GM21723 (cell line): ENCODE measurements around the gene CKLF.
"Not testable (repeated sequence)": the region's sequence is repeated elsewhere in the genome, so short reads cannot be mapped to it uniquely, and the experiment has no call there.

Experiments
- ATAC-seq: cut with Tn5 transposase; IDR thresholded peaks from one replicate; pipeline ENCODE4 v1.9.1; 2021; ENCODE audit warnings: mild to moderate bottlenecking, moderate library complexity; ENCODE audit not compliant: unreplicated experiment

The CKLF gene

DNA sequence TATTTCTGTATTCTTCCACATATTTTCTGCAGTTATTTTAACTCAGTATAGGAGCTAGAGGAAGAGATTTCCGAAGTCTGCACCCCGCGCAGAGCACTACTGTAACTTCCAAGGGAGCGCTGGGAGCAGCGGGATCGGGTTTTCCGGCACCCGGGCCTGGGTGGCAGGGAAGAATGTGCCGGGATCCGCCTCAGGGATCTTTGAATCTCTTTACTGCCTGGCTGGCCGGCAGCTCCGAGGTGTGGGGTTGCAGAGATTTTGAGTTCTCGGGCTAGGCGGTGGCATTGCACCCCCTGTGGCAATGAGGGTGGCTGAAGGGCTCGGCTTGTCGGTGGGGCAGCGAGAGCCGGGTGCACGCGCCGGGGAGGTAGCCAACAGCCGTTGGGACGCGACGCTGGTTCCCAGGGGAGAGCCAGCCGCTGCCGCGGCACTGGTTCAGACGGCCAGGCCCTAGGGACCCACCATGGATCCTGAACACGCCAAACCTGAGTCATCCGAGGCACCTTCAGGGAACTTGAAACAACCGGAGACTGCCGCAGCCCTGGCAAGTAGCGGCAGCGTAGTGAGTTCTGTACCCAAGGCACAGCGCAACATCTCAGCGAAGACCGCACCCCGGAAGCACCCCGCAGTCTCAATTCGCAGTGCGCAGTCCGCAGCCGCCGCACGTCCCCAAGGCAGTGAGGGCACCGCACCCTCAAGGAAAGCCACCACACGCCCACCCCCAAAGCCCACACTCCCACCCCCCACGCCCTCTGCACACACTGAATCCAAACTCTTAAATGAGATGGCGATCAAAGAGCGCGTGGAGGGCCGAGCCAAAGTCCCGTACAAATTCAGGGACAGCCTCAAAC lies 13.9 kb downstream of the CKLF start, which contains the start of gene CMTM1:
Gene CMTM1 (plus strand): TSS at position 389 of the 851 bp plus-strand sequence. CDS start 75 bp downstream, at position 464.
- ATAC-seq, result no peak

DNA sequence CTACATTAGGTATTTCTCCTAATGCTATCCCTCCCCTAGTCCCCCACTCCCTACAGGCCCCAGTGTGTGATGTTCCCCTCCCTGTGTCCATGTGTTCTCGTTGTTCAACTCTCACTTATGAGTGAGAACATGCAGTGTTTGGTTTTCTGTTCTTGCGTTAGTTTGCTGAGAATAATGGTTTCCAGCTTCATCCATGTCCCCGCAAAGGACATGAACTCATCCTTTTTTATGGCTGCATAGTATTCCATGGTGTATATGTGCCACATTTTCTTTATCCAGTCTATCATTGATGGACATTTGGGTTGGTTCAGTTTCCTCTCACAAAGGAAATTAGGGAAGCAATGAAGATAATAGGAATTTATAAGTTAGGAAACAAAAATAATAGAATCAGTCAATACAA lies 14.9 kb downstream of the CKLF start:
- ATAC-seq, result not testable (repeated sequence)

DNA sequence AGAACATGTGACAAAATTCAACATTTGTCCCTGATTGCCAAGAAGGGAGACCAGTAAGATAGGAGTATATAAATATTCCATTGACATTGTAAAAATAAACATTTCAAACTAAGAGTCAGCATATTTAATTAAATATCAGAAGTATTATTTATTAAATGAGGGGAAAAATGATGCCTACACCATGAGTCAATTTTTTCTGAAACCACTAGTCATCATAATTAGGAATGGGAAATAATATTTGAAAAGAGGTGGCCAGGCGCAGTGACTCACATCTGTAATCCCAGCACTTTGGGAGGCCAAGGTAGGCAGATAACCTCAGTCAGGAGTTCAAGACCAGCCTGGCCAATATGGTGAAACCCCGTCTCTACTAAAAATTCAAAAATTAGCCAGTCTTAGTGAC lies 16.0 kb downstream of the CKLF start:
- no peak for ATAC-seq

DNA sequence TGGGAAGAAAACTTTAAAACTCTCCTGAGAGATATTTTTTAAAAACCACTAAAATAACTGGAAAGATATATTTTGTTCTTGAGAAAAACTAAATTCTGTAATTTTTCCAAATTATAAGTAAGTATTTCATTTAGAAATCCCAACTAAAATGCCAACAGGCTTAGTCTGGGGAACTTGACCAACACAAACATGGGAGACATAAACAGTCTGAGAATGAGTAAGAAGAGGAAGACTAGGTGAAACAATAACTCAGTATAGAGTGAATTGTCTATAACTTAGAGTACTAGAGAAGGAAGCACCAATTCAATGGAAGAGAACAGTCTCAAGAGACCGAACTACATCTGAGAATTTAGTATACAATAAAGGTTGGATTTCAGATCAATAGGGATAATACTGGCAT lies 16.8 kb downstream of the CKLF start:
- ATAC-seq, result no peak

DNA sequence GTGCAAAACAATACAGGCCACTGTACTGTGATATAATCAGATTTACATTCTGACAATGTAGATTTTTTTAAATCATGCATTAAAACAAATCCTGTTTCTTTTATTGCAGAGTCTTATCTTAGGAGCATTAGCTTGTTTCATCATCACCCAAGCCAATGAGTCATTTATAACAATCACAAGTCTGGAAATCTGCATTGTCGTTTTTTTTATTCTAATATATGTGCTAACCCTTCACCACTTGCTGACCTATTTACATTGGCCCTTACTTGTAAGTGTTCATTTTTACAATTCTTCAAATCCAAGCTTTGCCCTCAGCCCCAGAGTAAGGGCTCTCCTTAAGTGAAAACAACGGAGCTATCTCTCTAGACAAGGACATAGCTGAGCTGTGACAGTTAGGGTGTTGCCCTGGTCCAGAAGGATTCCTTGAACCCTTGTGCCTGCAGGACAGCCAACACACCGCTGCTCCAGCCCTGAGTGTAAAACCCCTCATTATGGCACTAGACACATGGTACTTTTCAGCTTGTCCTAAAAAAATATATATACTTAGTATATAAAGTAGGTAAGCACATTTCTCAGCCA lies 17.5 kb downstream of the CKLF start:
- no peak for ATAC-seq

DNA sequence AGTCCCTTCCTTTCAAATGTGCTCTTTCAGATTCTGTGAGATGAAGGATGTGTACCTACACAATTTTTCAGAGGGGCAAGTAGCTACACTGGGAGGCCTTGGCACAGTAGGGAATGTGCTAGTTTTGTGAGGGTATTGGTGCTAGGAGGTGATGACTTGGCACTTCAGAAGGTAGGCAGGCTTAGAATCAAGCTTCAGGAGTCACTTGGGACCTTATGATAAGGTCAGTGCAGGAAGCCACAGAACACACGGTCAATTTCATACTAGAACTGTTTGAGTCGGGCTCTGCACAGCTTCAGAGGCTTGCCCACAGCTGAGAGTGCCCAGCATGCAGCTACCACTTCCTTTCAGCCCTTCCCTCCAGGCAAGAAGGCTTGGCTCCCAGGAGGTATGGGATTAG lies 20.0 kb downstream of the CKLF start:
- no peak for ATAC-seq

DNA sequence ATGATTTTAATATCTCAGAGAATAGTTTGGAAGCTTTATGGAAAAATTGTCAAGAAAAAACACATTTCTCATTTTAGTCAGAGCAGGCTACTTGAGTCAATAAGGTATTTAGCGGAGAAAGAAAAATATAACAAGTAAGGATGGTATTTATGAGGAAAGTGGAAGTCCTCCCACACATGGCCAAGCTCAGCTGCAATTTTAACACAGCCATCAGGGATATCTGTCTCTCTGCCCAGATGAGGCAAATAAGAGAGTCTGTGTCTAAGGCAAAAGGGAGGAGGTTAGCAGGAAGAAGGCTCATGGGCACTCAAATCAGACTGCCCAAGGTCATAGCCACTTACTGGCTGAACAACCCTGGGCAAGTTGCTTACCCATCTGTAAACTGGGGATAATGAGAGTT lies 21.7 kb downstream of the CKLF start:
- ATAC-seq, result no peak

DNA sequence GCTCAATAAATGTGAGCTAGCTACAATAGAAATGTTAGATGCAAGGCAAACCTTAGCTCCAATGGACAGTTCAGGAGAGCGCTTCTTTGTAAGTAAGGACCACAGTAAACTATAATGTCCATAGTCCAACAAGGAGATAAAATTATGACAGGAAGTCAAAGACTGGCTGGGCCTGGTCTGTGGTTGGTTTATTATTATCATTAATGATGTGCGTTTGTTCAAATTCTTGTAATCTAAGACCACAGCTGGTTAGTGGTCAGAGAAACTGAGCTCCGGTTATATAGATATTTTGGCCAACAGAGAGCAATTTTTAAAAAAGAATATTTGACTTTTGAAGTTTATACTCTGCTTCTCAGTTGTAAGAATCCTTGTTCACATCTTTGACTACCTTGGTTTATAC lies 22.2 kb downstream of the CKLF start:
- no peak for ATAC-seq

DNA sequence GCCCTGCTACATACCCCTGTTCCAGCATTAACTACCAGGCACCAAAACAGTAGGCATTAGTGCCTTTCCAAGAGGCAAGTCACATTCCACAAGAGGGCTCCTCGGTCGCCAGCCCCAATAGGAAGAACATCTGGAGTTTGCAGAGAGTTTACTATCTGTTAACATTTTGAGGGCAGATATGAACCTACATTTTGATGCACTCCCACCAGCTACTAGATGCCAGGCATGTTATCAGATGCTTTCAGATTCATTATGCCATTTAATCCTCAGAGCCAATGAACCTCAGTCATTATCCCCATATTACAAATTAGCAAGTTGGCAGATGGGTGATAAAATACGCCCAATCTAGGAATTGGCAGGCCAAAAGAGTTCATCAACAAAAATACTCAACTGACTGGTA lies 22.7 kb downstream of the CKLF start:
- ATAC-seq, result no peak

DNA sequence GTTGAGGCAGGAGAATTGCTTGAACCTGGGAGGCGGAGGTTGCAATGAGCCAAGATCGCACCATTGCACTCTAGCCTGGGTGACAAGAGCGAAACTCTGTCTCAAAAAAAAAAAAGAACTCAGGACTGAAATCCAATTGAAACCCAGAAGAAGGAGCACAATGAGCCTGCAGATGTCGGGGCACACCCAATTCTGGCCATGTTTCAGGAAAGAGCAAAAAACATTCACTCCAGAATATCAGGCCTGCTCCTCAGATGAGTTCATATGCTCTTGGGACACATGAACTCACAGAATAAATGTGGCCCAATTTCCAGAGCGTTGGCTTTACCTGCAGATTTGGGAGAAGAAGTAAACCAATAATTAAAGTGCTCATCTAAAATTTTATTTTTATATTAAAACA lies 23.9 kb downstream of the CKLF start:
- ATAC-seq, result no peak

DNA sequence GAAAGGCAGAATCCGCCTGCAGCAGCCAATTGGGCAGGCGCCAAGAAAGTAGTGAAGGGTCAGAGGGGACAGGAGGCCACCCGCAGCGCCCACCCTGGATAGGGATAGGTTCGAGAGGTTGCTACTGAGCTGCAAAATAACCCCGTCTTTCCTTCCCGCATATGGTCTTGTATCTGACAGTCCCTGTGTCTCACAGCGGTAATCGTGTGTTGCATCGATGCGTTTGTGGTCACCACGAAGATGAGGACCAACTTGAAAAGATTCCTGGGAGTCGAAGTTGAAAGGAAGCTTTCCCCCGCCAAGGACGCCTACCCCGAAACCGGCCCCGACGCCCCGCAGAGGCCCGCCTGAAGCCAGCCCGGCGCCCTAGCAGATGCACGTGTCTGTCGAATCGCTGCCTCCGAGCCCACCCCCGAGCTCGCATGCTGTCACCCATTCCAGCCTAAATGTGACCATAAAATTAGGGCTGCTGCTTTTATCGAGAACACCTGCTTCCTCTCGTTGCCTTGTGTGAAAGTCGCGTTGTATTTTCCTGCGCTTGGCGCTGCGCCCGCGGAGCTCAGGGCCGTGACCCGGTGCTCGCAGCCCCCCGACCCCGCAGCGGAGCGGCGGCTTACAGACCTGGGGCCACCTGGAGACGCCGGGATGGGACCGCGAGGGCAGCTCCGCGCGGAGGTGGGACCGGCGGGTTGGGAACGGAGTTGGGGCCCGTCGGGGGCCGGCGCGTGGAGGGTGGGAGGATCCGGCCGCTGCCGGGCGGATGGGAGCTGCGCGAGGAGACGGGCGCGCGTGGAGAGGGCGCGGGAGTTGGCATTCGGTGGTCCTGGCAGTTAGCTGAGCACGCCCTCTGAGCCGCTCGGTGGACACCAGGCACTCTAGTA lies 26.5 kb downstream of the CKLF start, which contains the start of gene CMTM2:
Gene CMTM2 (plus strand): TSS at position 813 of the 881 bp plus-strand sequence. CDS start 145 bp downstream, outside the sequence.
- ATAC-seq, result no peak

DNA sequence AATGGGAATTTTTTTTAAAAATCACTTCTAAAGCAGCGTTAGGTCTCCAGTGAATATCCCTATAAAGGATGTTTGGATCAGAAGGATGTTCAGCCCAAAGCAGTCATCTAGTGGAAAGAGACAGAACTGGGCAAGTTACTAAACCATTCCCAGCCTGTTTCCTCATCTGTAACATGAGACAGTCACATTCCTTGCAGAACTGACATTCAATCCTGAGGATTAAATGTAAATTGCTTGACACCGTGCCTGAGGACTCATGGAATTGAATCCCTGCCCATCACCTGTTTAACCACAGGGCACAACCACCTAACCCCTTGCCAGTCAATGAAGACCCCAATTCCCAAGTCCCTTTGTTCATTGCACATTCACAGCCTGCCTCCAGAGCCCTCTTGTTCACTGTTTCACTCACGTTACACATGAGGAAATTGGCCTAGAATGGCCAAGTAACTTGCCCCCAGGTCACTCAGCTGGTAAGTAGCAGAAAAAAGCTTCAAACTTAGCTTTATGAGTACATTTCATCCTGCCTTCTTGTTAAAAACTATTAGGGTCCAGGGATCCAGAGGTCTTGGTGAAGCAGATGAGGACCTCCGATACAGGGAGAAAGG lies 28.3 kb downstream of the CKLF start:
- no peak for ATAC-seq

DNA sequence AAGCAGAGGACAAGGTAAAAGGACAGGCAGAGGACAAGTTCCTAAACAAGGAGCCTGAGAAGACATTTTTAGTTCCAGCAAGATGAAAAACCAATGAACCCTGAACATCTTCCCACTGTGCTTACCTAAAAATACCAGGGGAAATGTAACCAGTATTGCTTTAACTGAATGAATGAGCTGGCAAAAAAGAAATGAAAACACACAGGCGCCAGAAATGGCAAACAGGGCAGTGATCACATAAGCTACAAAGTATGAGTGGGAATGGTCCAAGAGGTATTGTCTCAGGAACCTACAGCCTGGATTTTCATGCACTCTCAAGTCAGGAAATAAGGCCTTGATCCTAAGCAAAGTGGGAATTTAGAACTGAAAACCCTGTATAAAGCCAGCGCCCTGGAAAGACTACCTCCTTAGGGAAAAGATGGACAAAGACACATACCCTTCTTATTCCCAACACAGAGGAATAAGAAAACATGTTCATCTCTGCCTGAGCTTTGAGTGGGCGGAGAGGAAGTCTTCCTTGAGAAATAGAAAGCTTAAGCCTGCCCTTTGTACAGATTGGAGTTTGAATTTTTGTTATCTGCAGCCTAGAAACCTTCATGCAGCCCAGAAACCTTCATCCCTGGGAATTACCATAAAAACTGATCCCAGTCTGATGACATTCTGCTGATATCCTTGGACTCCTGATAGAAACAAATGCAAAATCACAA lies 29.0 kb downstream of the CKLF start:
- no peak for ATAC-seq

DNA sequence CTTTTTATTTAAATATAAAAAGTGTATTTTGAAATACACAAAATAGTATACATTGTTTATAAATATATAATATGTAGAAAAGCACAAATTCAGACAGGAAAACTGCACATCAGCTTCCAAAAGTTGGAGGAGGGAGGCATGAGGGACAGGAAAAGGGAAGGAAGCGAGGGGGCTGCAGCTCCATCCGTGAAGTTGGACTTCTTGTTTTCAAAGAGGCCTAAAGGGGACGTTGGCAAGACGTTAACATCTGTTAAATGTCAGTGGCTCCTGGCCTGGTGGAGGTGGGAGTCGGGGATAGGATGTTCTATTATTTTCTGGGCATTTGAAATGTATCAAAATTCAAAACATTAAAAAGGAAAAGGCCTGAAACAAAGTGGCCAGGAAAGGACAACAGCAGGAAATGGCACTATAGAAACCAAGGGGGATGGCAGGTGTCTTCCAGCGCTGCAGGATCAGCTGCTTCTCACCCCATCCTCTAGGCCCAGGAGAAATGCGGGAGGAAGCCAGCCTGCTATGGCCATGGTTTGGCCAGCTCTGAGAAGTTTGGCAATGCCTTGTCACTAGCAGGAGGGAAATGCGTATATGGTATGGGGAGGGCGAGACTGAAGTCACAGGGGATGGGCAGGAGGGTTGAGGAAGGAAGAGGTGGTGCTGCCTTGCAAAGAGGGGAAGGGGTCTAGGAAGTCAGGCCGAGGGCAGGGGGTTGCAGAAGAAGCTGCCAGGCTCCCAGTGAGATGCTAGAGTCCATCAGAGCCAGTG lies 33.3 kb downstream of the CKLF start:
- ATAC-seq, result no peak

DNA sequence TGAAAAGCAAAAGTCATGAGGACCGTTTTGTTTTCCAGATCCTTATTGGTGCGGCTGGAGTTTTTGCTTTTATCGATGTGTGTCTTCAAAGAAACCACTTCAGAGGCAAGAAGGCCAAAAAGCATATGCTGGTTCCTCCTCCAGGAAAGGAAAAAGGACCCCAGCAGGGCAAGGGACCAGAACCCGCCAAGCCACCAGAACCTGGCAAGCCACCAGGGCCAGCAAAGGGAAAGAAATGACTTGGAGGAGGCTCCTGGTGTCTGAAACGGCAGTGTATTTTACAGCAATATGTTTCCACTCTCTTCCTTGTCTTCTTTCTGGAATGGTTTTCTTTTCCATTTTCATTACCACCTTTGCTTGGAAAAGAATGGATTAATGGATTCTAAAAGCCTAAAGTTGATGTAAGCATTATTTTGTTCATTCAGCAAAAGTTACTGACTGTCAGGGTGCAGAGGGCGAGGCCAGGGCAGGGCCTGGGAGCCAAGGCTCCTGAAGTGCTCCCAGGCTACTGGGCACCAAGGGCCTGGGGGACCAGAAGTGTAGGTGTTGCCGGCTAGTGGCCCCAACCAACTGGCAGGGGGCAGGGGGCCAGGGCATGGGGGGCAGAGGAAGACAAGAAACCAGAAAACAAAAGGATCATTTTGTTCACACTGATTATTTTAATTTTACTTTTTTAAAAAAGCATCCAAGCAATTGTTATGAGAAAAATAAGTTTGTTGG lies 35.7 kb downstream of the CKLF start:
- no peak for ATAC-seq

DNA sequence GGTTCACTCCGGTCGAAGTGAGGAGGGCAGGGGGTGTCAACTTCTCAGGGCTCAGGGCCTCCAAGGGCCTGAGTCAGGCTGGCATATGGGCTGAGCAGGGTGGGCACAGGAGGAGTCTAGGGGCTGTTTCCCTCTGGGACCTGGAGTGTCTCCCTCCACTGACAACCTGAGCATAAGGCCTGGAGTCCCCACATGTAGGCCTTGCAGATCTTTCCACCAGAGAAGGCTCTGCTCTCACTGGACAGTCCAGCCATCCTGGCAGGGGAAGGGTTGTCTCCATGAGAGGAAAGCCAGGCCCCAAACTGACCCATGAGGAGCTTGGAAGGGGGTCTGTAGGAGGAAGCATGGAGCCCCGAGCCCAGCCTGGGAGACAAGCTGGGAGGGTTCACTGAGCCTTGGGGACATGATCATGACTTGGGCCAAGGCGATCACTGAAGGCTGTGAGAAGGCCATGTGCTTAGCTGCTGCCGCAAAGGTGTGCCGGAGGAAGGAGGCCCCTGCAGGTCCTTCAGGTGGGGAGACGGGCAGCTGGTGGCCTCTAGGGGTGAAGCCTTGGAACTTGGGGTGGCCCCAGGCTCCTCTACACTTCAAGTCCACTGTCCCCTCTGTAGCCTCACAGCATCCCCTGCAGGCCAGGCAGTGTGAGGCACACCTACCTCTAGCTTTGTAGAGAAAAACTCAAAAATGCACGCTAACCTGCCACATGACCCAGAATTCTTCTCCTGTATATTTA lies 36.8 kb downstream of the CKLF start:
- peak; percentile 76 for ATAC-seq

DNA sequence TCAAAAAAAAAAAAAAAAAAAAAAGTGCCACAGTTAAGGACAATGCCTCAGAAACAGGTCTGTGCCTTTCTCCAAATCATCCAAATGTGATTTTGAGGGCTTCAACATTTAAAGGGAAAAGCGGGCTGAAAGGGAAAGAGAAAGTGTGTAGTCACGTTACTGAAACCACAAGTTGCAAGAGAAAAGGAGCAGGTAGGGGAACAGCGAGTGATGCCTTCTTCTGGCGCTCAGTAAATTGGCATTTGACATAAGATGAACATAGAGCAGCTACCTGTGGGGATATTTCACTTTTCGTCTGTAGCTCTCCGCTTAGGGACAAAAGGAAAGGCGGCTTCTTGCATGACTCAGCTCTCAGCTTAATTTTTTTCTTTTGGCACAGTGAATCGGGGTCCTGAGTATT lies 37.9 kb downstream of the CKLF start:
- no peak for ATAC-seq

DNA sequence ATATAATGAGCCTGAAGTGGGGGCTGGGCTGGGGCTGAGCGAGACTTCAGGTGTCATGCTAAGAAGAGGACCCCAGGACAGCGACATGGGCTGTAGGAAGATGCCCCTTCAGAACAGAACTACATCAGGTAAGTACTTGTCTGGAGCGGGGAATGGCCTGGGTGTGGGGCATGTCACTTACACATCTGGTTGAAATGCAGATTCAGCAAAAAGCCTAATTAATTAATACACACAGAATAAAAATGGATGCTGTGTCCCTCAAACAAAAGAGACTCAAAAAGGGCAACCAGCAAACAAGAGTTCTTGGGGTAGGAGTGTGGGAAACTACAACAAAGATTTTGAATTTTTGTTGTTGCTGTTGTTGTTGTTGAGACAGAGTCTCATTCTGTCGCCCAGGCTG lies 38.6 kb downstream of the CKLF start:
- no peak for ATAC-seq
